Stimulated activated CD4-positive, alpha-beta T cell treated with anti-CD3 and anti-CD28 coated beads, TNF-alpha, amount 100 ng/mL, for 4 hours (primary cell): ENCODE data around the gene ZNF117.
"Not testable (repeated sequence)": the region's sequence is repeated elsewhere in the genome, so short reads cannot be mapped to it uniquely, and the experiment has no call there.

Source experiments
- DNase-seq, 3 experiments: peaks; one replicate each; pipeline ENCODE4 v3.0.0-alpha.2; 2020; ENCODE audit warnings: low read depth in 3 of 3

Gene ZNF117

GRCh38 chr7:64990936-64991335 is at the start of gene ZNF117:
ZNF117 (minus strand) TSS chr7:64991036.
- no peak for DNase-seq

GRCh38 chr7:65038767-65039166 is 47.9 kb upstream of the ZNF117 start:
- peak in 2 of 3 experiments; percentile 12 to 15 for DNase-seq

GRCh38 chr7:65037740-65038688 is 47.2 kb upstream of the ZNF117 start:
- peak; percentile 83 to 91 (median 86) for DNase-seq

GRCh38 chr7:65036526-65036925 is 45.7 kb upstream of the ZNF117 start:
- not testable (repeated sequence) for DNase-seq

- not testable (repeated sequence) for DNase-seq
These were observed 44.6 kb upstream of the ZNF117 start for GRCh38 chr7:65035469-65035868.

- not testable (repeated sequence) for DNase-seq
These were observed 43.4 kb upstream of the ZNF117 start for GRCh38 chr7:65034120-65034782.

GRCh38 chr7:65033391-65033790 is 42.6 kb upstream of the ZNF117 start:
- DNase-seq: not testable (repeated sequence)

- DNase-seq: not testable (repeated sequence)
These were observed 34.2 kb upstream of the ZNF117 start for GRCh38 chr7:65025023-65025422.

- DNase-seq: not testable (repeated sequence)
These were observed 30.1 kb upstream of the ZNF117 start for GRCh38 chr7:65020978-65021377.

- DNase-seq: not testable (repeated sequence)
These were observed 19.0 kb upstream of the ZNF117 start for GRCh38 chr7:65009881-65010280.

GRCh38 chr7:65009394-65009793 is 18.6 kb upstream of the ZNF117 start:
- not testable (repeated sequence) for DNase-seq

- DNase-seq: not testable (repeated sequence)
These were observed 16.2 kb upstream of the ZNF117 start for GRCh38 chr7:65007036-65007435.

- peak; percentile 71 to 87 (median 85) for DNase-seq
These were observed 15.5 kb upstream of the ZNF117 start, which contains the start of gene ERV3-1 for GRCh38 chr7:65006094-65006992. ERV3-1 (minus strand) TSS chr7:65006687; CDS start chr7:64993026, 13,661 bp downstream.

GRCh38 chr7:65004575-65004974 is 13.7 kb upstream of the ZNF117 start:
- no peak for DNase-seq

- DNase-seq: no peak
These were observed 12.2 kb upstream of the ZNF117 start for GRCh38 chr7:65002972-65003585.

GRCh38 chr7:65001291-65001814 is 10.5 kb upstream of the ZNF117 start:
- DNase-seq: no peak

- DNase-seq: no peak
These were observed 8.5 kb upstream of the ZNF117 start for GRCh38 chr7:64999165-65000004.

- no peak for DNase-seq
These were observed 8.0 kb upstream of the ZNF117 start for GRCh38 chr7:64998865-64999164.

- no peak for DNase-seq
These were observed 7.1 kb upstream of the ZNF117 start for GRCh38 chr7:64997927-64998391.
